COLO668 (cell line): ENCODE data around the gene CTU1.
A peak's percentile ranks its signal among the peaks of the same experiment; 100 is the strongest.

Source experiments
- DNase-seq: peaks from one replicate; lab custom pipeline; 2025; ENCODE audit not compliant: unreplicated experiment; lab: John Stamatoyannopoulos, UW

CTU1 gene

GRCh38 chr19:51135004-51135403, 26.8 kb upstream of the CTU1 start:
- no peak for DNase-seq

GRCh38 chr19:51131780-51132680, 23.8 kb upstream of the CTU1 start:
- peak; percentile 7 for DNase-seq

DNA sequence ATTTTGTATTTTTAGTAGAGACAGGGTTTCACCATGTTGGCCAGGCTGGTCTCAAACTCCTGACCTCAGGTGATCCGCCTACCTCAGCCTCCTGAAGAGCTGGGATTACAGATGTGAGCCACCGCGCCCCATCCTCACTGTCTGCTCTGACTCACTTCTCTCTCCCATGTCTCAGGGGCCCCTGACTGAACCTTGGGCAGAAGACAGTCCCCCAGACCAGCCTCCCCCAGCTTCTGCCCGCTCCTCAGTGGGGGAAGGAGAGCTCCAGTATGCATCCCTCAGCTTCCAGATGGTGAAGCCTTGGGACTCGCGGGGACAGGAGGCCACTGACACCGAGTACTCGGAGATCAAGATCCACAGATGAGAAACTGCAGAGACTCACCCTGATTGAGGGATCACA, 21.5 kb upstream of the CTU1 start:
- no peak for DNase-seq

- peak; percentile 14 for DNase-seq
Measured at GRCh38 chr19:51128227-51128626, 20.0 kb upstream of the CTU1 start.

GRCh38 chr19:51127755-51128154, 19.5 kb upstream of the CTU1 start:
- DNase-seq = no peak

DNA sequence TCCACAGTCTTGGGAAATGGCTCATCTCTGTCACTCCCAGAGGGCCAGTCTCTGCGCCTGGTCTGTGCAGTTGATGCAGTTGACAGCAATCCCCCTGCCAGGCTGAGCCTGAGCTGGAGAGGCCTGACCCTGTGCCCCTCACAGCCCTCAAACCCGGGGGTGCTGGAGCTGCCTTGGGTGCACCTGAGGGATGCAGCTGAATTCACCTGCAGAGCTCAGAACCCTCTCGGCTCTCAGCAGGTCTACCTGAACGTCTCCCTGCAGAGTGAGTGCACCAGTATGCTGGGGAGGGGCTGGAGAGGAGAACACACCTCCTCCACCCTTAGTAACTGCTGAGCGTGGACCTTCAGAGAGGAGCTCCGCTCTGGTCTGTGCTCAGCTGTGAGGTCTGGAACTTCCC, 18.8 kb upstream of the CTU1 start:
- DNase-seq = no peak

DNA sequence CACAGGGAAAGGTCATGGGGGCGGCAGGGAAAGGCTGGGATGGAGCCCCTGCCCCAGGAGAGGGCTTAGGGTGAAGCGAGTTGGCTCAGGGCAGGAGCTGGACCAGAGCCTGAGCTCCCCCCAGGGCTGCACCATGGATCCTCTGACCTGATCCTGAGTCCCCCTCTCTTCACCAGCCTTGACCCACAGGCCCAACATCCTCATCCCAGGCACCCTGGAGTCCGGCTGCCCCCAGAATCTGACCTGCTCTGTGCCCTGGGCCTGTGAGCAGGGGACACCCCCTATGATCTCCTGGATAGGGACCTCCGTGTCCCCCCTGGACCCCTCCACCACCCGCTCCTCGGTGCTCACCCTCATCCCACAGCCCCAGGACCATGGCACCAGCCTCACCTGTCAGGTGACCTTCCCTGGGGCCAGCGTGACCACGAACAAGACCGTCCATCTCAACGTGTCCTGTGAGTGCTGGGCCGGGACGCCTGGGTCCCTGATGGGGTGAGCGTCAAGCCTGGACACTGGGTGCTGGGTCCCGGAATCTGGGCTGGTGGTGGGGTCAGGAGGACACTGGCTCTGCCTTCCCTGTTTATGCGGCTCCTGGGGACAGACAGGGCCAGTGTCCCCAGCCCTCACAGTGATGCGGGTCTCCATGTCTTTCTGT, 17.3 kb upstream of the CTU1 start:
- DNase-seq = no peak

DNA sequence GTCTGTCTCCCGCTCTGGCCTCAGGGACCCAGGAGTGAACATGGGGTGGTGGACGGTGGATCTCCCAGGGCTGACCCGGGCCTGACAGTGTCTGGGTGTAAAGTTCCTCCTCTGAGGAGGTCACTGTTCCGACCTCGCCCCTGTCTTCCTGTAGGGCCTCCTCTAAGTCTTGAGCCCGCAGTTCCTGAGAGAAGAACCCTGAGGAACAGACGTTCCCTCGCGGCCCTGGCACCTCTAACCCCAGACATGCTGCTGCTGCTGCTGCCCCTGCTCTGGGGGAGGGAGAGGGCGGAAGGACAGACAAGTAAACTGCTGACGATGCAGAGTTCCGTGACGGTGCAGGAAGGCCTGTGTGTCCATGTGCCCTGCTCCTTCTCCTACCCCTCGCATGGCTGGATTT, 16.5 kb upstream of the CTU1 start, which contains the start of gene SIGLEC9:
Gene SIGLEC9 (plus strand): TSS at position 178 of the 400 bp plus-strand sequence. CDS start 69 bp downstream, at position 247.
- no peak for DNase-seq

- no peak for DNase-seq
Measured at GRCh38 chr19:51124216-51124615, 16.0 kb upstream of the CTU1 start.

GRCh38 chr19:51123802-51124201, 15.6 kb upstream of the CTU1 start:
- no peak for DNase-seq

DNA sequence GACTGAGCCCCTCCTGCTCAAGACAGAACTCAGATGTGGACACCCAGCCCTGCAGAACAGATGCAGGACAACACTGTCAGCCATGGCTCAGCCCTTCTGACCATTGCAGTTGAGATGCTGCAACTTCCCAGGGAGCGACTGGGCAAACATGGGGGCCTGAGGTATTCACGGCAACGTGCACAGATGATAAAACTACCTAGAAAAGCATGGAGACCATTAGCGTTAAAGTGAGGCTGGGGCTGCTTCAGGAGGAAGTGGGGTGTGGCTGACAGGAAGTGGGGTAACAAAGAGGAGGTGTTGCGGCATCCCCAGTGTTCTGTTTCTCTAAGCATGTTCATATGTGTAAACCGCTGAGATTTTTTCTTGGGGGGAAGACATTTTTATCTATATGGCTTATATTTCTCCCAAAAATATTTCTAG, 15.2 kb upstream of the CTU1 start:
- no peak for DNase-seq

GRCh38 chr19:51122112-51122981, 14.1 kb upstream of the CTU1 start:
- DNase-seq = no peak

DNA sequence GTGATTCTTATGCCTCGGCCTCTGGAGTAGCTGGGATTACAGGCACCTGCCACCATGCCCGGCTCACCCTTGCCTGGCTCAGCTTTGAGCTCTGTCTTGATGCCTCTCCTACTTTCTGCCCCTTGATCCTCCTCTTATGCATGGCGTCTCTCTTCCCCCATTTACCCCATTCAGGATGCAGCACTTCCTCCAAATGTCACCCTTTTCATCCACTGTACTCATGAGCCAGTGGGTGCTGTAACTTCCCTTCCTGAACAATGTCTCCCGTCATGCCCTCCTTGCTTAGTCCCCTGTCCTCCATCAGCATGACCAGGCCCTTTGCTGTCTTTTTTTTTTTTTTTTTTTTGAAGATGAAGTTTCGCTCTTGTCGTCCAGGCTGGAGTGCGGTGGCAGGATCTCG, 13.0 kb upstream of the CTU1 start:
- no peak for DNase-seq

DNA sequence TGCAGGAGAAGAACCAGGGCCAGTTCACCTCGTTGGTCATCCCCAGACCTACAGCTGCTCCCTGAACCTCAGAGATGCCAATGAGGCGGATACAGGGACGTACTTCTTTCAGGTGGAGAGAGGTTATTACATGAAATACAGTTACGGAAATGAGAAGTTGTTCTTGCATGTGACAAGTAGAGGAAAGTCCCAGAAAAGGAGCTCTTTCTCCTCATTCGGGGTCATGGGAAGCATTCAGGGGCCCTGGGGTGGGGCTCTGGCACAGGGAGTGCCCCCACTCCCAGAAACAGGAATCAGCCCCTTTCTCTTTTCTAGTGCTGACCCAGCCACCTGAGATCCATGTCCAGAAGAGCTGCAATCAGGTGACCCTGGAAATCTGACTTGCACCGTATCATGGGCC, 12.0 kb upstream of the CTU1 start:
- DNase-seq = no peak

DNA sequence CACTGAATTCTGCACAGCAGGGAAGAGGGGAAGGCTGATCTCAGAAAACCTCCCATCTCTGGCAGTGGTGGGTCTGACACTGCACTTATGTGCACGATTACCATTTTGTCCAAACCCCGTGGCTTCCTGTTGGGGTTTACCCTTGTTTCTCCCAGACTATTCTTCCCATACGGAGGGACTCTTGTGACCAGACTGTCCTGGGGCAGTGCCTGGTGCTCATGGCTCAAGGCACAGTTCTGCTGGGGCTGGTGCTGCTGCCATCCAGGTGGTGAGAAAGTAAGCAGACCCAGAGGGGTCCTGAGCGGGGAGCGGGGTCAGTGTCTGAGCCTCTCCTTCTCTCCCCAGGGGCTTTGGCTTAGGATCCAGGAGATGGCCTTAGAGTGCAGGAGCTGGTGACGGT, 11.4 kb upstream of the CTU1 start:
- DNase-seq = no peak

GRCh38 chr19:51119101-51119500, 10.9 kb upstream of the CTU1 start:
- DNase-seq = no peak

DNA sequence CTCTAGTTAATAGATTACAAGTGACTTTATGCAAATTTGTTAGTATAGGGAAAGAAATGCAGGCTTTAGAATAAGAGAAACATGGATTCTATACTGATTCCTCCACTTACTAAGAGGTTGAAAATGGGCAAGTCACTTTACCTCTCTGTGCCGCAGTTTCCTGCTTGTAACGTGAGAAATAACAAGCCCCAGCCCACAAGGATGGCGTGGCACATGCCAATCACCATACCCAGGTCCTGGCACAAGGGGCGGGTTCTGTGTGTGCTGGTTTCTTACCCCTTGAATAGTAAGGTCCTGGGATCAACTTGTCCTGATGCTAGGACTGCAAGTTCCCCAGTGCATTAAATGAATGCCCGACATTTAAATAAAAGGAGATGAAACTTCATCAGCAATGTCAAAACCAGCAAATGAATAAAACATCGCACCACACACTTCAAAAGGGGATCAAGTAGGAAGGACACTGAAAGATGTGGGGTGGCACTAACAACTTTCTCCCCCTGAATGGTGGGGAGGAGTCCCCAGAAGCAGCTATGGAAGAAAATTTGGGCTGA, 8.6 kb upstream of the CTU1 start:
- DNase-seq = no peak

- no peak for DNase-seq
Measured at GRCh38 chr19:51114087-51114729, 6.0 kb upstream of the CTU1 start.

- peak; percentile 8 for DNase-seq
Measured at GRCh38 chr19:51111606-51112005, 3.4 kb upstream of the CTU1 start.

- no peak for DNase-seq
Measured at GRCh38 chr19:51110666-51110971, 2.4 kb upstream of the CTU1 start.

- DNase-seq = no peak
Measured at GRCh38 chr19:51108805-51109146, 567 bp upstream of the CTU1 start.
